K562 (cell line): ENCODE data around the gene FMO2. TPM values are rescaled to one million over a fixed set of nuclear protein-coding genes. Genes with fewer than 3 reads are reported as not detected.

Experiments
- CHD4 ChIP-seq: fragments of 200-600 bp; sonication (generic); IDR thresholded peaks from 3 replicates; pipeline ENCODE4 v1.6.1; 2012; ENCODE audit warnings: low read depth, mild to moderate bottlenecking, mixed read lengths, low read length, inconsistent platforms; ENCODE audit not compliant: insufficient read depth, insufficient replicate concordance, poor library complexity, severe bottlenecking
- DEAF1 ChIP-seq: fragments of 450-650 bp; formaldehyde crosslinking; IDR thresholded peaks from 2 replicates; pipeline ENCODE4 v1.4.0; 2020; ENCODE audit warnings: mild to moderate bottlenecking, moderate library complexity
- FOXJ2 ChIP-seq: fragments of 200-800 bp; sonication (Bioruptor generic); IDR thresholded peaks from 2 replicates; pipeline ENCODE4 v1.6.1; 2016; ENCODE audit warnings: missing genetic modification characterization, missing compliant biosample characterization
- HBP1 ChIP-seq: fragments of 450-650 bp; formaldehyde crosslinking; IDR thresholded peaks from 2 replicates; pipeline ENCODE4 v1.4.0; 2022; ENCODE audit warnings: missing genetic modification characterization
- KHSRP ChIP-seq: fragments of 450-650 bp; IDR thresholded peaks from 2 replicates; pipeline ENCODE4 v1.6.1; 2017
- MYC ChIP-seq, 2 experiments: fragments of 250-450 bp in 1 of 2; sonication (Bioruptor Pico) in 1 of 2; IDR thresholded peaks; 2 replicates each; pipeline versions ENCODE4 v1.5.1 to v1.6.1; 2012 to 2021; ENCODE audit warnings: low read depth in 2 of 2, borderline replicate concordance in 1 of 2, improper control_type of control experiment in 1 of 2, low read length in 1 of 2, mild to moderate bottlenecking in 1 of 2, moderate library complexity in 1 of 2
- RAD21 ChIP-seq, 2 experiments: fragments of 250-450 bp in 1 of 2; fragments of 450-650 bp in 1 of 2; sonication (Bioruptor Pico) in 1 of 2; formaldehyde crosslinking in 1 of 2; IDR thresholded peaks in 1 of 2; conservative IDR thresholded peaks in 1 of 2; 2 replicates each; pipeline versions ENCODE4 v1.4.0 to v1.8.0; 2020 to 2022; ENCODE audit warnings: mild to moderate bottlenecking in 2 of 2, moderate library complexity in 1 of 2
- REST ChIP-seq, 2 experiments: fragments of 450-650 bp; formaldehyde crosslinking in 1 of 2; IDR thresholded peaks; 2 replicates each; pipeline versions ENCODE4 v1.4.0 to v1.6.1; 2014 to 2020; ENCODE audit warnings: mild to moderate bottlenecking in 2 of 2, borderline replicate concordance in 1 of 2, low read depth in 1 of 2
- SMC3 ChIP-seq: conservative IDR thresholded peaks from 2 replicates; pipeline ENCODE4 v1.6.1; 2011; ENCODE audit warnings: low read depth, low read length, improper control_type of control experiment; ENCODE audit not compliant: insufficient read depth
- VEZF1 ChIP-seq: fragments of 200-800 bp; sonication (Bioruptor generic); IDR thresholded peaks from 2 replicates; pipeline ENCODE4 v1.6.1; 2017; ENCODE audit warnings: missing genetic modification characterization, missing compliant biosample characterization
- ZNF133 ChIP-seq: fragments of 250-450 bp; sonication (Bioruptor Pico); IDR thresholded peaks from 2 replicates; pipeline ENCODE4 v1.4.0; 2020; ENCODE audit warnings: mild to moderate bottlenecking
- ZNF551 ChIP-seq: fragments of 250-450 bp; sonication (Bioruptor Pico); IDR thresholded peaks from 2 replicates; pipeline ENCODE4 v1.5.0; 2021; ENCODE audit warnings: mild to moderate bottlenecking, moderate library complexity
- ZZZ3 ChIP-seq: fragments of 450-650 bp; IDR thresholded peaks from 2 replicates; pipeline ENCODE4 v1.6.1; 2016; ENCODE audit warnings: antibody characterized with exemption, mild to moderate bottlenecking, moderate library complexity
- polyA plus RNA-seq, 8 experiments: library from polyadenylated mRNA; depleted of rRNA in 4 of 8; stranded (reverse) in 5 of 8; unstranded in 3 of 8; fragments of >200 nt; fragmentation: Nextera tagmentation in 2 of 8; fragmentation: Illumina TruSeq in 1 of 8; extraction: Ambion mirVana in 2 of 8; extraction: Trizol in 1 of 8; gene quantifications; 2 replicates each; pipeline versions ENCODE4 v1.2.1 to v1.2.3, GENCODE V29; 2011 to 2014; ENCODE audit warnings: inconsistent platforms in 1 of 8, missing spikeins in 1 of 8
- total RNA-seq, 7 experiments: library from RNA; depleted of rRNA in 6 of 7; stranded (reverse); fragments of >200 nt in 6 of 7; fragmentation: Illumina TruSeq in 2 of 7; extraction: Trizol in 2 of 7; gene quantifications; 2 replicates each; pipeline versions ENCODE4 v1.2.1 to v1.2.3, GENCODE V29; 2011 to 2021; ENCODE audit warnings: low replicate concordance in 1 of 7

The FMO2 gene
- total and polyA plus RNA-seq, 9 of the 15 experiments (the other 6 are each of a cell fraction or from before 2014, with no cell fraction given) = not detected

GRCh38 chr1:171226747-171227370 is 41.8 kb downstream of the FMO2 start (continued):
- TF ChIP-seq FOXJ2 (no peak), VEZF1 (no peak), CHD4 (no peak), ZNF133 (CRISPR knock-in tag) (no peak), SMC3 (peak; percentile 59), KHSRP (no peak), HBP1 (CRISPR knock-in tag) (no peak), RAD21 (CRISPR knock-in tag; conservative IDR thresholded peaks at IDR 0.05 in 1 of 2, IDR thresholded peaks at IDR 0.05 in 1 of 2) (peak; percentile 41 to 65; a peak in 3 of 4 replicates), ZNF551 (CRISPR knock-in tag) (no peak), DEAF1 (CRISPR knock-in tag) (peak; percentile 13; the same call in 1 of the 2 replicates), MYC (IDR thresholded peaks at IDR 0.05; ENCODE audit: low read depth, low read length) (no peak), MYC (CRISPR knock-in tag; IDR thresholded peaks at IDR 0.05; ENCODE audit: borderline replicate concordance, low read depth) (no peak), ZZZ3 (no peak), REST (IDR thresholded peaks at IDR 0.05; ENCODE audit: borderline replicate concordance) (peak; percentile 20; the same call in 1 of the 2 replicates), REST (CRISPR knock-in tag; IDR thresholded peaks at IDR 0.05; ENCODE audit: low read depth) (no peak)
